Forelimb muscle (tissue), 1 donor: ENCODE data around the gene C1orf105. TPM values are rescaled to one million over a fixed set of nuclear protein-coding genes. Genes with fewer than 3 reads are reported as not detected.

Experiments used
- DNase-seq: peaks from one replicate; pipeline ENCODE4 v3.0.0-alpha.2; 2013; ENCODE audit warnings: low read depth
- polyA plus RNA-seq: library from polyadenylated mRNA; unstranded; fragments of 120-200 nt; gene quantifications from one replicate; pipeline ENCODE4 v1.2.1, GENCODE V29; 2013; ENCODE audit not compliant: insufficient read length

C1orf105 gene
- polyA plus RNA-seq, 1 donor, result 142 TPM

DNA sequence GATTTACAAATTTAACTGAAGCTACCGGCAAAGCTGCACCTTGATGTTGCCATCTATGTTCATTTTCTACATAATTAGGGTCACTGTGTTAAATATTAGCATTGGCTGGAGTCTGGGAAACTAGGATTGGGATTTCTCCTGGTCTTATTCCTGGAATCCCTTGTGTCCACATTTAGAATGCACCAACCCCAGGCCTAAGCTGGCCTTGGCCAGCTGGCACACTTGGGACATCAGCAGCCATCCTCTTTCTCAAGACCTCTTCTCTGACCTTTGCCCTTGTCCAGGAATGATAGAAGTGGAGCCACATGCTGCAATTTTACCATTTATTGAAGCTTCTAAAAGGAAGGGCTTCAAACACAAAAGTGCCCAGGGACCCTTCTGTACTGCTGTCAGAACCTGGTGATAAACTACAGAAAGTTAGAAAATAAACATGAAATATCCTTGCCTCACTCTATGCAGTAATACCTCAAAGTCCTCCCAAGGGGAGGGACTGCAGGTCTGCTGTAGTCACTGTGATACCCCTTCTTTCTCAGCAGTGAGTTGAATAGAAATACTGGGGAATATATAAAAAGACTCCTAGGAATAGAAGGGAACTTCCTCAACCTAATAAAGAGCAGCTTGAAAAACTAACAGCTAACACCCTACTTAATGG lies 37.1 kb downstream of the C1orf105 start:
- no peak for DNase-seq

DNA sequence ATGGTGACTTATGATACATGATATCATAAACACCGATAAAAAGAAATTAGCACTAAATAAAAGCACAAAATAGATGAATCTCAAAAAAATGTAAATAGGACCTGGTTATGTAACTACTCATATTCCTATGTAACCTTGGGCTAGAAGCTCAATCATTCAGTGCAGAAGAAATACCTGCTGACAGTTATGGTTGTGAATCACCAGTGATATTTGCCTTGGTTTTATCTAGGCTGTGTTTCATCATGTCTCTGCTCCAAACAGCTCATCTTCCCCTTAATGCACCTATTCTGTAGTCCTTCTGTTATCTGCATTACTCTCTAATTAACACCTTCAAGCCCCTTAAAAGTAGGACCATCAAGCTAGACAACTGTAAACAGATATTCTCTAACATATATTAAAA lies 39.7 kb downstream of the C1orf105 start:
- DNase-seq, result no peak

DNA sequence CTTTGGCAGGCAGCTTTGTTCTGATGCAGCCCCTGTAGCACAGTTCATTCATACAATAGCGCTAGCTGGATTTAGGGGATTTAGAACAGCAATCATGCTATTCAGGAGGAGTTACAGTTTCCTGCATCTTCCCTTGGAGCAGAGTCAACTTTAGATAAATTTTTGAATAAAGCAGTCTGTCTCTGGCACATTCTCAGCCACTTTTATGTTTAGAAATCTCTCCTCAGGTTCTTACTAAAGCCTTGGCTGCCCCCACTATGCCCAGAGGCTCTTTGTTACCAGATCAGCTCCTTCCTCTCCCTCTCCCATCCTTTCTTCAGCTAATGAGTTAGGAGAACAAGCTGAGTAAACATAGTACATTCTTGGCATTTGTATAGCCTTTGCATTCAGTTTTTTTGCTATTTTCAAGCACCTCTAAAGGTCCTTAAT lies 40.4 kb downstream of the C1orf105 start:
- no peak for DNase-seq

DNA sequence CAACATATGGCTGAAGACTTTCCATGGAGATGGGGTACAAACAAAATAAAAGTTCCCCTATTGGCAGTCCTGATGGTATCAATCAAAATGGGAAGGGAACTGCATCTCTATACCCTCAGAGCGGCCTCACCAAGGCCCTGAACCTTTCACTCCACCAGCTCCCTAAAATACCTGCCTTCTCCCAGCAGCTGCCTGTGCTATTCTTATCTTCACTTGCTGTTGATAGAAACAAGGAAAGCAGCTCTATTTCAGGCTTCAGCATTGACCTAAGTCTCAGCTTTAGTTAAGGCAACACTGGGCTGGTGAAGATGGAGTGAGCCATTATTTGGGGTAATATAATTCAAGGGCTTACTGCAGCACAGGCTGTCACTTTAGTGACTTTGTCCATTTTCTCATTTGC lies 45.1 kb downstream of the C1orf105 start:
- no peak for DNase-seq

DNA sequence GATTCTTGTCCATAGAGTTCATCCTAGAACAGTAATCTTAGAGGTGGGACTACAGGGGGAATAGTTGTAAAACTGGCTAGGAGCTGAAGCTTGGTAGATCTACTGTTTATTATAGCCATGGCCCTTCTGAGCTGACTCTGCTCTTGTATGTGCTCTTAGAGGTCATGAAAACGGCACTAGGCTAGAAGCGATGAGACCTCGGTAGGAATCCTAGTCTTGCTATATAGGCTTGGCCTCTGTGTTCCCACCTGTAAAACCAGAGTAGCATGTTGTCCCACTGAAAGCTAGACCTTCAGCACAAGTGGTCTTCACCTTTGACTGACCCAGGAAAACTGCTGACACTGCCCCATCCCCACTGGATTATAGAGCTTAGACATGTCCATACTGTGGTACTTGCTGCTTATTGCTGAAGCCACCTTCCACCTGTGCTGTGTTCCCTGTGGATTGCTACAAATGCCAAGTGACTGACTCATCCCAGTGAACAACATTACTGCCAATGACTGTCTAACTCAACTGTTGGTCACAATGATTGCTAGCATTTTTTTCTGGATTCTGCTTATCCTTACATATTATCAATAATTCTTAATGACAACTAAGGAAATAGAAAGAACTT lies 46.4 kb downstream of the C1orf105 start:
- no peak for DNase-seq

DNA sequence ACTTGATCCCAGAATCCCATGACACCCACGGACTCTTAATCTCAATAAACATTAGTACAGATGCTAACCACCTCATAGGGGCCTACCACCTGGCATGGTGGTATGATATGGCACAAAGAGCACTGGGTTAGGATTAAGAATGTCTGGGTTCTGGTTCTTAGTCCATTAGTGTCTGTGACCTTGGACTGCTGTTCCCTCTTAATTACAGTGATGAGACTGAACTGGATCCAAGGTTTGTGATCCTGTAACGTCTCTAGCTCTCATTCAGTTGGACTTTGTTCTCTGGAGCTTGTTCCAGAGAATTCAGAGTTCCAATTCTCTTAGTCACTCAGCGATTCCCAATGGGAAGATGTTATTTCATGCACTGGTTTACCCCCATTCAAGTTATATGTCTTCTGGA lies 47.0 kb downstream of the C1orf105 start:
- no peak for DNase-seq

DNA sequence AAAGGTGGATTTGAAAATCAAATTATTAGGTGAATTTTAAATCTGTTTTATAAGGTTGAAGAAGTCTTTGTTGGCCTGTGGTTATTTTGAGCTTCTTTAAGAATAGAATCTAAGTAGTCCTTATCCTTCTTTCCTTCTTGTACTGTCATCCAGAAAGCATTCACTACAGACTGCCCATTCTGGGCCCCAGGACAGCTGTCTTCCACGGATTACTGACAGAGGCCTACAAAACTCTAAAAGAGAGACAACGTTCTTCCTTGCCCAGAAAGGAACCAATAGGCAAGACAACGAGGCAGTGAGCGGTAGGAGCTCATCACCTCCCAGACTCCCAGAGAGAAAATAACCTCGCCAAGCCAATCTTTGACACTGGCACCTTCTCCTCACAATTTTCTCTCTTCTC lies 47.8 kb downstream of the C1orf105 start:
- DNase-seq, result no peak

DNA sequence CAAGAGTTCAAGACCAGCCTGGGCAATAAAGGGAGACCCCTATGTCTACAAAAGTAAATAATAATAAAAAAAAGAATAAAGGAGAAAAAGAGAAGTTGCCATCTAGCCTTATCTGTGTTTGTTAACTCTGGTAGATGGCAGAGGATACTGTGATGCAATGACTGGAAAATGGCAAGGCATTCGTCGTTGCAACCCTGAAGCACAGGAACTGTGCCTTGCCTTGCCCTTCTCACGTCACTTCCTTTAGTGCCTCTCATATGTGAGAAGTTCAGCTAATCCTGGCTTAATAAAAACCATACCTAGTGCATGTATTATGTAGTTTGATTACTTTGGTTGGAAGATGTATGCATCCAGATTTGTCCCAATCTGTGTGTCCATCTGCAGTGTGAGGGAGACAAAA lies 49.2 kb downstream of the C1orf105 start:
- DNase-seq, result no peak

DNA sequence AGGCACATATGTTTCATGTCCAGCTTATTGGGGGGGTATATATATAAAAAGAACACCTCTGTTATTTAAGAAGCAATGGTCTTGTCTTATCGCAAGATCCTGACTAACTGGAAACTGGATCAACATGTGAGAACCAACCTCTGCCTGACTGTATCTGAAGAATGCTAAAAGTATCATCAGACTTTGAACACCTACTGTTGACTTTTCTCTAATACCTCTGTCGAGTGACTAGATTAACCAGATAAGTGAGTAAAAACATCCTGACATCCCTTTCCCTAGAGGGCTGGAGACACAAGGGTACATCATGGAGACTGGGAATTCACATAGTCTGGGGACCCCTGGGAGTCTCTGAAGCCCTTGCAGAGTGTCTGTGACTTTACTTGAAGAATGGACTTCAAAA lies 49.7 kb downstream of the C1orf105 start:
- no peak for DNase-seq

DNA sequence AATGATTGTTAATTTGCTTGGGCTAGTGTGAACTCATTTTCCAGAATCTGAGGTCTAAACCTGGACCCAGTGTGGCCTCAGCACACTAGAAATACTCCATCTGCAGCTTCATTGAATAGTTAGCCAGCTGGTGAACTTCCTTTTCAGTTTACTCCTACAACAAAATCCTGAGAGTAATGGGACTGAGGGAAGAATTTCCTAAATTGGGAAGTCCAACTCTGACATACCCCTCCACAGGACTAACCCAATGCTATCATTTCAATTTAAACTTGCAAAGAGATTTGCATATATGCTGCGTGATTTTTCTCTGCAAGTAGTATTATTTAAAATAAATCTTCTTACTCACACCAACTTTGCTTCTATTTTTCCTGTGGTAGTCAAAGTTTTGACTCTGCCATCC lies 51.2 kb downstream of the C1orf105 start:
- DNase-seq, result no peak

DNA sequence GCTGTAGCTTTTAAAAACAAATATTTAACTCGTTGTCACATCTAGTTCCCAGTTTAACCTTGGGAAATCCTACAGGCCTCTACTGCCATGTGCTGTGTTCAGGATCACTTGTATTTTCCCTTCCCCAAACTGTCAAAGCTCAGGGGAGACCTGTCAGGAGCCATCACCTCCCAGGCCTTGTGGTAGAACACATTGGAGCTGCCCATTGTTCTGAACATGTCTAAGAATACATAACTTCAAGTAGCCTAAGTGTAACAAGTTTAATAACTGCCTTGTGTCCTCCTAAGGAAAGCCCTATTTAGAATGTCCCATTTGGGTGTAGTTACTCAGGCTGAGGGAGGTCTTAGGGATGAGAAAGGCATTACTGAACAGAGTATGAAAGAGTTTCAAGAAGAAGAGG lies 52.0 kb downstream of the C1orf105 start:
- DNase-seq, result no peak

DNA sequence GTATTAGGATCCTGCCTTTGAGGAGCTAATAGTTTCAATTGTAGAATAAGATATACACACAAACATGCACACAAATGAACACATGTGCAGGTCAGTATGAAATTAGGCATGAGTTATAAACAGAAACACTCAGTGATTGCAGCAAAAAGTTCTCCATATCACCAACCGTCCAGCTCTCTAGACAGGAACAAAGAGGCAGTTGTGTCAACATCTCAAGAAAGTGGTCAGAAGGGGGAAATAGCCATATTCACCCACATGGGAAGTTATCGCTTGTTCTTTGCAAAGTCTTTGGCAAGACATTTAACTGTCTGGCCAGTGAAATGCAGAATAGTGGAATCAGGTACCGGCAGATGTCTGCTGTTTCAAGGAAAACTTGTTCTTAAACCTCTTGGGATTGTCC lies 52.8 kb downstream of the C1orf105 start:
- DNase-seq, result no peak

DNA sequence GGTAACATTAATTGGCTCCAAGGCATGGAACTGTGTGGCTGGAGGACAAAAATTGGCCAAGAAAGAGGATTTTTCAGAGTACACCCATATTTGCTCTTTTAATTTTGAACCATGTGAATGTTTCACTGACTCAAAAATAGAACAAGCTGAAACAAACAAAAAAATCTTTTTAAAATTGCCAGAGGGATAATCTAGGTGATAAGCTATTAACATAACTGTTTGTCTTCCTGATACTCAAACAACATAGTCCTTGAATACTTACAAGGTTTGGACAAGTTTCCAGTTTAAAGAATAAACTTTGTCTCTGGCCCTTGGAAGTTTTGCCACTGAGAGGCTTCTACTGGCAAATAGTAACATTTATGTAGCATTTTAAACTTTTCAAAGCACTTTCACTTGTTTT lies 53.4 kb downstream of the C1orf105 start:
- DNase-seq, result no peak

DNA sequence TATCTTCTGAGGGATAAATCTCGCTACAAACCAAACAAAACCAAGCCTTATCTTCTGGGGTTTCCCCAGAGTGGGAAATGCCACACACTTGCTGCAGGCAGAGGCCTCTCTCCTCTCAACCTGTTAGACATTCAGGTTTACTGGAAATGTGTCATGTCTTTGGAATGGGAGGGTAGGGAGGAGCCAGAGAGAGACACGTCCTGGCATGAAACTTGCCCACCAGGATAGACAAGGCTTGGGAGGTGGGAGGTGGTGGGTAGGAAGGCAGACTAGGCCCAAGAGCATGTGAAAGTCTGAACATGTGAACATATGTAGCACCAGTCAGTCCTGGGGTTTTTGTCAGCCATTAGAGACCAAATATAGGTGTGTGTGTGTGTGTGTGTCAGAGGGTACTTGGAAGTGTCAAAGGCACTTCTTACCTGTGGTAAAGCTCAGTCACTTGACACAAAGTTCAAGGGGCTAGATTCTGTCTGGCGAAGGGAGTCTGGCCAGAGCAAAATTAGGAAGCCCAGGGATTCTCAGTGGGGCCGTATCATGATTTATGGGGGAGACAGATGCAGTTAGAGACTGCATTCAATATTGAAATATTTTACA lies 55.8 kb downstream of the C1orf105 start:
- no peak for DNase-seq

DNA sequence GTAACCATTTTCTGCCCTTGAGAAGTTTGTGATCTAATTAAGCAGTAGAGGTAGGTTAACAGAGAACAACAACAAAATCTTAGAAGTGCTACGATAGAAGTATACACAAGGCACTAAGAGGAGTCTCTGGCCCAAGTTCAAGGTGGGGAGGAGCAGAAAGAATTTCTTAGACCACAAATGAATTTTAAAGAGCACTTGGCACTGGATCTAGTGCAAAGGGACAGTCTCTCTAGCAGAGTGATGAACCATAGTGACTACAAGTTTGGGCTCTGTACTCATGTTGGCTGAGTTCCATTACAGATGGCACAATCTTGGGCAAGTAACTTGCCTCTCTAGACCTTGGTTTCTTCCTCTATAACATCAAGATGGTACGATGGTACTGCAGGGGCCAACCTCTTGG lies 56.7 kb downstream of the C1orf105 start:
- no peak for DNase-seq

DNA sequence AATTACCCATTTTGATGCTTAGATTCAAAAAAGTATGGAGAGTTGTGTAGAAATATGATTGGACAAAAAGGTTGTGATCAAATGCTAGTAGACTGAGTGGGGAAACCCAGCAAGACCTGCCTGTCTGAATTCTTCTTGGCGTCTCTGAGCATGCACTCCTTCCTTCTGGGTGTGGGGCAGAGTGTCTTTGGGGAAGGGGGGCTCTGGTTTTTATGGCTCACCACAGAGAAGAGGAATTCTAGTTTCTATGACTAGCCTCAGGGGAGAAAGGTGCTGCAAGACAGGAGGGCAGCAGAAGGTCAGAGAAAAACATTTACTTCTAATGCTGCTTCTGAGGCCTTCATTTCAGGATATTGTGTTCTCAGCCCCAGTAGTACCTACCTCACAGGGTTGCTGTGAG lies 57.3 kb downstream of the C1orf105 start:
- no peak for DNase-seq

DNA sequence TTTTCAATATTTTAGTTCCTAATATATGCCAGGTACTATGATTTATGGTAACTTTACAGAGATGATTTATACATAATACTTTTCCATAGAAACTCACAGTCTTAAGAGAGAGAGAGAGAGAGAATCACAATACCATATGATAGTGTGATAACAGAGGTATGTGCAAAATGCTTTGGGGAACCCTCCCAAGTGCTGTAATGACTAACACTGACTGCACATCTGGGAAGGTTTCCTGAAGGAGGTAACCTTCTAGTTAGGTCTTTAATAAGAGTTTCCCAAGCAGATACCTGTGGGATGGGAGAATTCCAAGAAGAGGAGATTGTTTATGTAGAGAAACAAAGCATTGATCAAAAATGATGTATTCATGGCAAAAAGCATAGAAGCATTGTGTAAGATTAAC lies 58.0 kb downstream of the C1orf105 start:
- no peak for DNase-seq

DNA sequence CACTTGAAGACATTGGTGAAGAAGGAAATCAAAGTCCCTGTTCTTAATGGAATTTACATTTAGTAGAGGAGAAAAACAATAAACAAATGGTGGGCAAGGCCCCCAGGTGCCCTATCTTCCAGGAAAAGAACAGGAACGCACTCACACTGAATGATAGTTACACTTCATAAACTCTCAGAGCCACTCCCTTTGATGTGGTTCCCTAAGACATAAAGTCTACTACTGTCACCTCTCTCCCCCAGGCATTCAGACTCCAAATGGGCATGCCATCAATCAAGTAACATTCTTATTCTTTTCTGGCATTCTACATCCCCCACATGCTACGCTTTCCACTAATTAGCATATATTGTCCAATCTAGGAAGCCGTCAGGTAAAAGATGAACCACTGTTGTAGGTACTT lies 59.9 kb downstream of the C1orf105 start:
- no peak for DNase-seq

DNA sequence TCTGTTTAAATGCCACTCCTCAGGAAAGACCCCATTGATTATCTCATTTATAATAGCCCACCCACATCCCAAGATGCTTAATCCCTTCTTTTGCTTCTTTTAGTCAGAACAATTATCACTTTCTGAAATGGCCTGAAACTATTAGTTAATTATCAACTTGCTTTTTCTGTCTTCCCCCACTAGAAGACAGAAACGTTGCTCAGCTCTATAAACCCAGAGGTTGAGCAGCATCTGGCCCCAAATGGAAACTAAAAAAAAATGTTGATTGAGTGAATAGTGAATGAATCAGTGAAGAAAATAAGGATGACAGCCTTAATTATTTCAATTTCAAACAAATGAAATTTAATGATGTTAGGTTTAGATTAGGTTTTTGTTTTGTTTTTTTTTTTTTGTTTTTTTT lies 61.6 kb downstream of the C1orf105 start:
- no peak for DNase-seq

DNA sequence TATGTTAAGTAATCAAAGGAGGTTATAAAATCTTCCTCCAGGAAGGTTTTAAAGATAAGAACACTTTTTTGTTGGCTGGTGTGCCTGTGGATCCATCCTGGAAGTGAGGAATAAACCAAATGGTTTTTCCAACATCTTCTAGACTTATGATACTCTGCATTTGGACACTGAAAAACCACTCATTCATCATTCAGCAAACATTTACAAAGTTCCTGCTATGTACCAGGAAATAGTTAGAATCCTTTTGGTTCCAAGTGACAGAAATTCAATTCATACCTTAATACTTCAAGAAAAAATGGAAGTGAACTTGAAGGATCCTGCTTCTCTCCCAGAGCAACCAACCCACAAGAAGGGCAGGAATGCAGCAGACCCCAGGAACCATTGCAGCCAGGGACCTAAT lies 63.0 kb downstream of the C1orf105 start:
- no peak for DNase-seq

DNA sequence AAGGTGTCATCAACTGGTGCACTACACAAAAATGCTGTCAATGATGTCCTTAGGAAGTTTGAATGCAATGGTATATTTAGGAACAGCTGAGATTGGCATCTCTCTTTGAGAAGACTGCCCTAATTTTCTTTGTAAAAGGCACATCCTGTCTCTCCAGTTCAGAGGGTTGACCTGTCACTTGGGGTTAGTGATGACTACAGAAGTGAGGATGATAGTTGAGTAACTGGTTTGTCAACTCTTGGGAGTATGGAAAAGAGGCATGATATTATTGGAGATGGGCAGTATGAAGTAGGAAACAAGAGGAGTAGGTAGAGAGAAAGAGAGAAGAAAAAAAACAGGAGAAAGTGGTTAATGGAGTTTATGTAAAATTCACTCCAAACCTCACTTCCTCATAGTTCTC lies 63.8 kb downstream of the C1orf105 start:
- no peak for DNase-seq

DNA sequence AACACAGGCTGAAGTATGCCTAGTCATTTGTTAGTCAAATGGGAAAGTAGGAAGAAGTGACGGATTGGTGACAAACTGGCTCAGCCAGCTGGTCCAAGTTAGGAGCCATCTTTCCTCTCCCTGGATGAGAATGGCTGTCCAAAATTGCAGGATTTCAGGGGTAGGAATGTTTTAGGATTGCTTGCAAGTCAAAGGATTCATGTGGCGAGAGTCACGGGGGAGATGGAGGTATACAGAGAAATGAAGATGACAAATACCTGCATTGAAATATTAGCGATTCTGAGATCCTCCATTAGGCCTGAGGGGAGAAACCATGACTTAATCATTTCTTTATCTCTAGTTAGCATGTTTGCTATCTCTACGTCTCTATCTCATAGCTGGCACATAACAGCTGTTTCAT lies 65.1 kb downstream of the C1orf105 start:
- DNase-seq, result no peak

DNA sequence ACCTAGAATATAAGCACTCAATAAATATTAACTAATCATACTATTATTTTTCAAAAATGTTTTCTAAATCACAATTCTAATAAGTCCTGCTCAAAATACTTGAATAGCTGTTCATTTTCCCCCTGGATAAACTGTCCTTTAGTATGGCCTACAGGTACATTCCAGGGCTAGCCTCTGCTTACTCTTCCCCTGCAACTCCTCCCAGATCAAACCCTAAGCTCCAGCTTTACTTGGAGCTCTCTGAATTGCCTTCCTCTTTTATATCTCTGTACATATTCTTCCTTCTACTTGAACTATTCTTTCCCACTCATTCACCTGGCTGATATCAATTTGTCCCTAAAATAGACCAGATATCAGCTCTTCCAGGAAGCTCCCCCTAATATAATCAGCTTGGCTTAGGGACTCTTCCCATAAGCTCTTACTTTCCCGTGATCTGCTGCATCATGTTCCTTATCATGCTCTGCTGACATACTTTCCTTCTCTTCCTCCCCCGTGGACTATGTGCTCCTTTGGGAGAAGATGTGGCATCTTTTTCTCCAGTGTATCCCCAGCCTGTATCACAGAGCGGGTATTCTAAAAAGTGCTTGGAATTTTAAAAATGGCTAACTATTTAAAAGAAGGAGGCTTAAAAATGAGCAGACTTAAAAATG lies 66.4 kb downstream of the C1orf105 start:
- DNase-seq, result no peak
